ENCODE measurements around the gene FAM98B. TPM values are rescaled to one million over a fixed set of nuclear protein-coding genes. Genes with fewer than 3 reads are reported as not detected.

Gene FAM98B
- total and polyA plus RNA-seq, 4 donors, result 7.4 to 61.9 (median 48.4) TPM

- WGBS (ENCODE audit: insufficient coverage), result no CpG with 5 or more reads among the region's 1 CpG
- DNase-seq (ENCODE audit: low read depth in 4 of 6, low spot score in 6 of 6), result no peak
- H3K36me3 ChIP-seq (ENCODE audit: control insufficient read depth, insufficient read depth, low read length), result no peaks in the 10 kb centered on the region
These were observed 76.2 kb downstream of the FAM98B start for GRCh38 chr15:38530113-38530512.

GRCh38 chr15:38531509-38531908 is 77.6 kb downstream of the FAM98B start:
- no peak overlapping the region for H3K4me3 ChIP-seq (ENCODE audit: low read depth, low read length)
- no peaks in the 10 kb centered on the region for H3K9me3 ChIP-seq (ENCODE audit: control insufficient read depth, insufficient read depth, low read length)
- H3K36me3 ChIP-seq (ENCODE audit: control insufficient read depth, insufficient read depth, low read length), result no peaks in the 10 kb centered on the region
- peaks cover 3% of the 10 kb centered on the region for H3K4me1 ChIP-seq (ENCODE audit: control insufficient read depth, insufficient read depth, low read length)
- H3K27ac ChIP-seq (ENCODE audit: low read depth, low read length), result no peak overlapping the region
- no peak for DNase-seq (ENCODE audit: low read depth in 4 of 6, low spot score in 6 of 6)
- 82% methylated on average over 2 of the region's 4 CpGs for WGBS (ENCODE audit: insufficient coverage)
- no peaks in the 10 kb centered on the region for H3K27me3 ChIP-seq (ENCODE audit: control insufficient read depth, insufficient read depth, low read length)

More at GRCh38 chr15:38530113-38530512, 76.2 kb downstream of the FAM98B start:
- H3K27ac ChIP-seq (ENCODE audit: low read depth, low read length), result no peak overlapping the region
- H3K4me1 ChIP-seq (ENCODE audit: control insufficient read depth, insufficient read depth, low read length), result no peaks in the 10 kb centered on the region
- no peaks in the 10 kb centered on the region for H3K9me3 ChIP-seq (ENCODE audit: control insufficient read depth, insufficient read depth, low read length)
- no peaks in the 10 kb centered on the region for H3K27me3 ChIP-seq (ENCODE audit: control insufficient read depth, insufficient read depth, low read length)
- no peak overlapping the region for H3K4me3 ChIP-seq (ENCODE audit: low read depth, low read length)

GRCh38 chr15:38532728-38533127 is 78.8 kb downstream of the FAM98B start:
- Histone ChIP-seq H3K27me3 (ENCODE audit: control insufficient read depth, insufficient read depth, low read length) (no peaks in the 10 kb centered on the region), H3K9me3 (ENCODE audit: control insufficient read depth, insufficient read depth, low read length) (no peaks in the 10 kb centered on the region), H3K27ac (ENCODE audit: low read depth, low read length) (no peak overlapping the region), H3K36me3 (ENCODE audit: control insufficient read depth, insufficient read depth, low read length) (no peaks in the 10 kb centered on the region), H3K4me1 (ENCODE audit: control insufficient read depth, insufficient read depth, low read length) (peaks cover 3% of the 10 kb centered on the region), H3K4me3 (ENCODE audit: low read depth, low read length) (no peak overlapping the region)
- no peak for DNase-seq (ENCODE audit: low read depth in 4 of 6, low spot score in 6 of 6)
- 57% methylated on average over 3 of the region's 3 CpGs for WGBS (ENCODE audit: insufficient coverage)

- 63% methylated on average over 1 of the region's 6 CpGs for WGBS (ENCODE audit: insufficient coverage)
- H3K36me3 ChIP-seq (ENCODE audit: control insufficient read depth, insufficient read depth, low read length), result no peaks in the 10 kb centered on the region
- H3K4me3 ChIP-seq (ENCODE audit: low read depth, low read length), result no peak overlapping the region
- DNase-seq (ENCODE audit: low read depth in 4 of 6, low spot score in 6 of 6), result no peak
- H3K27ac ChIP-seq (ENCODE audit: low read depth, low read length), result no peak overlapping the region
- no peaks in the 10 kb centered on the region for H3K27me3 ChIP-seq (ENCODE audit: control insufficient read depth, insufficient read depth, low read length)
- H3K4me1 ChIP-seq (ENCODE audit: control insufficient read depth, insufficient read depth, low read length), result peaks cover 3% of the 10 kb centered on the region
- no peaks in the 10 kb centered on the region for H3K9me3 ChIP-seq (ENCODE audit: control insufficient read depth, insufficient read depth, low read length)
These were observed 79.5 kb downstream of the FAM98B start for GRCh38 chr15:38533416-38533915.

- no peak for DNase-seq (ENCODE audit: low read depth in 4 of 6, low spot score in 6 of 6)
- H3K36me3 ChIP-seq (ENCODE audit: control insufficient read depth, insufficient read depth, low read length), result no peaks in the 10 kb centered on the region
- no peaks in the 10 kb centered on the region for H3K27me3 ChIP-seq (ENCODE audit: control insufficient read depth, insufficient read depth, low read length)
- H3K4me3 ChIP-seq (ENCODE audit: low read depth, low read length), result no peak overlapping the region
- H3K4me1 ChIP-seq (ENCODE audit: control insufficient read depth, insufficient read depth, low read length), result peaks cover 3% of the 10 kb centered on the region
- no peaks in the 10 kb centered on the region for H3K9me3 ChIP-seq (ENCODE audit: control insufficient read depth, insufficient read depth, low read length)
- no peak overlapping the region for H3K27ac ChIP-seq (ENCODE audit: low read depth, low read length)
These were observed 80.0 kb downstream of the FAM98B start for GRCh38 chr15:38533926-38534325.

GRCh38 chr15:38534691-38535090 is 80.8 kb downstream of the FAM98B start:
- H3K27me3 ChIP-seq (ENCODE audit: control insufficient read depth, insufficient read depth, low read length), result no peaks in the 10 kb centered on the region
- no peak overlapping the region for H3K27ac ChIP-seq (ENCODE audit: low read depth, low read length)
- no peak for DNase-seq (ENCODE audit: low read depth in 4 of 6, low spot score in 6 of 6)
- no peaks in the 10 kb centered on the region for H3K36me3 ChIP-seq (ENCODE audit: control insufficient read depth, insufficient read depth, low read length)
- peaks cover 3% of the 10 kb centered on the region for H3K4me1 ChIP-seq (ENCODE audit: control insufficient read depth, insufficient read depth, low read length)
- H3K9me3 ChIP-seq (ENCODE audit: control insufficient read depth, insufficient read depth, low read length), result no peaks in the 10 kb centered on the region
- H3K4me3 ChIP-seq (ENCODE audit: low read depth, low read length), result no peak overlapping the region
- WGBS (ENCODE audit: insufficient coverage), result no CpG with 5 or more reads among the region's 3 CpGs

GRCh38 chr15:38535491-38536200 is 81.7 kb downstream of the FAM98B start:
- DNase-seq (ENCODE audit: low read depth in 4 of 6, low spot score in 6 of 6), result no peak
- Histone ChIP-seq H3K4me3 (ENCODE audit: low read depth, low read length) (no peak overlapping the region), H3K9me3 (ENCODE audit: control insufficient read depth, insufficient read depth, low read length) (no peaks in the 10 kb centered on the region), H3K36me3 (ENCODE audit: control insufficient read depth, insufficient read depth, low read length) (no peaks in the 10 kb centered on the region), H3K27me3 (ENCODE audit: control insufficient read depth, insufficient read depth, low read length) (no peaks in the 10 kb centered on the region), H3K27ac (ENCODE audit: low read depth, low read length) (no peak overlapping the region), H3K4me1 (ENCODE audit: control insufficient read depth, insufficient read depth, low read length) (peaks cover 3% of the 10 kb centered on the region)
- 86% methylated on average over 6 of the region's 8 CpGs for WGBS (ENCODE audit: insufficient coverage)

- no peak overlapping the region for H3K4me3 ChIP-seq (ENCODE audit: low read depth, low read length)
- DNase-seq (ENCODE audit: low read depth in 4 of 6, low spot score in 6 of 6), result peak in 1 of 6 donors; percentile 56
- H3K4me1 ChIP-seq (ENCODE audit: control insufficient read depth, insufficient read depth, low read length), result peaks cover 3% of the 10 kb centered on the region
- H3K27me3 ChIP-seq (ENCODE audit: control insufficient read depth, insufficient read depth, low read length), result no peaks in the 10 kb centered on the region
- H3K36me3 ChIP-seq (ENCODE audit: control insufficient read depth, insufficient read depth, low read length), result no peaks in the 10 kb centered on the region
- H3K27ac ChIP-seq (ENCODE audit: low read depth, low read length), result no peak overlapping the region
- WGBS (ENCODE audit: insufficient coverage), result no CpG with 5 or more reads among the region's 3 CpGs
- no peaks in the 10 kb centered on the region for H3K9me3 ChIP-seq (ENCODE audit: control insufficient read depth, insufficient read depth, low read length)
These were observed 82.3 kb downstream of the FAM98B start for GRCh38 chr15:38536201-38536676.
